K562 (cell line): ENCODE data around the gene PRDX2. TPM values are rescaled to one million over a fixed set of nuclear protein-coding genes. Genes with fewer than 3 reads are reported as not detected.
A peak's percentile ranks its signal among the peaks of the same experiment; 100 is the strongest.

Source experiments
- HDAC2 ChIP-seq: fragments of 450-650 bp; IDR thresholded peaks from 2 replicates; pipeline ENCODE4 v1.6.1; 2016; ENCODE audit warnings: mild to moderate bottlenecking
- JUN ChIP-seq, 2 experiments: sonication (generic) in 1 of 2; formaldehyde crosslinking in 1 of 2; IDR thresholded peaks; 2 replicates each; pipeline versions ENCODE4 v1.6.1 to v1.8.0; 2012 to 2022; ENCODE audit warnings: borderline replicate concordance in 2 of 2, mild to moderate bottlenecking in 2 of 2, improper control_type of control experiment in 1 of 2, low read depth in 1 of 2, low read length in 1 of 2, missing genetic modification reagents in 1 of 2
- JUND ChIP-seq, 2 experiments: IDR thresholded peaks; 2 replicates in 1 of 2; 3 replicates in 1 of 2; pipeline ENCODE4 v1.6.1; 2011; ENCODE audit warnings: borderline replicate concordance in 2 of 2, low read depth in 2 of 2, low read length in 2 of 2, improper control_type of control experiment in 1 of 2, missing biosample characterization in 1 of 2, missing genetic modification characterization in 1 of 2, missing genetic modification reagents in 1 of 2
- KLF13 ChIP-seq: fragments of 450-650 bp; IDR thresholded peaks from 2 replicates; pipeline ENCODE4 v1.6.1; 2016; ENCODE audit warnings: missing genetic modification characterization, low read depth, mild to moderate bottlenecking, missing compliant biosample characterization, moderate library complexity, borderline replicate concordance
- NRF1 ChIP-seq, 2 experiments: fragments of 450-650 bp; IDR thresholded peaks in 1 of 2; conservative IDR thresholded peaks in 1 of 2; 2 replicates each; pipeline ENCODE4 v1.6.1; 2014; ENCODE audit warnings: mild to moderate bottlenecking in 2 of 2
- POLR3G ChIP-seq: IDR thresholded peaks from 2 replicates; pipeline ENCODE4 v1.6.1; 2011; ENCODE audit not compliant: insufficient read length, insufficient replicate concordance; ENCODE audit errors: extremely low read depth
- RBM22 ChIP-seq: fragments of 200-400 bp; formaldehyde crosslinking; IDR thresholded peaks from 2 replicates; pipeline ENCODE4 v1.6.1; 2018; ENCODE audit warnings: low read length, low read depth; ENCODE audit not compliant: poor library complexity, severe bottlenecking
- SRSF3 ChIP-seq: fragments of 200-400 bp; formaldehyde crosslinking; IDR thresholded peaks from 2 replicates; pipeline ENCODE4 v1.6.1; 2016; ENCODE audit warnings: mild to moderate bottlenecking, low read length, moderate library complexity; ENCODE audit not compliant: insufficient read depth
- ZNF274 ChIP-seq: IDR thresholded peaks from 2 replicates; pipeline ENCODE4 v1.6.1; 2011; ENCODE audit warnings: low read depth, mild to moderate bottlenecking, low read length, moderate library complexity, borderline replicate concordance
- ZNF436 ChIP-seq: fragments of 250-450, 450-650 bp; sonication (Bioruptor Pico); formaldehyde crosslinking; IDR thresholded peaks from 2 replicates; pipeline ENCODE4 v1.7.0; 2020; ENCODE audit warnings: mild to moderate bottlenecking
- ZZZ3 ChIP-seq: fragments of 450-650 bp; IDR thresholded peaks from 2 replicates; pipeline ENCODE4 v1.6.1; 2016; ENCODE audit warnings: antibody characterized with exemption, mild to moderate bottlenecking, moderate library complexity
- polyA plus RNA-seq, 8 experiments: library from polyadenylated mRNA; depleted of rRNA in 4 of 8; stranded (reverse) in 5 of 8; unstranded in 3 of 8; fragments of >200 nt; fragmentation: Nextera tagmentation in 2 of 8; fragmentation: Illumina TruSeq in 1 of 8; extraction: Ambion mirVana in 2 of 8; extraction: Trizol in 1 of 8; gene quantifications; 2 replicates each; pipeline versions ENCODE4 v1.2.1 to v1.2.3, GENCODE V29; 2011 to 2014; ENCODE audit warnings: inconsistent platforms in 1 of 8, missing spikeins in 1 of 8
- total RNA-seq, 7 experiments: library from RNA; depleted of rRNA in 6 of 7; stranded (reverse); fragments of >200 nt in 6 of 7; fragmentation: Illumina TruSeq in 2 of 7; extraction: Trizol in 2 of 7; gene quantifications; 2 replicates each; pipeline versions ENCODE4 v1.2.1 to v1.2.3, GENCODE V29; 2011 to 2021; ENCODE audit warnings: low replicate concordance in 1 of 7
- TF ChIP-seq, protein P1 (sequence below): sonication (generic); formaldehyde crosslinking; IDR thresholded peaks from 2 replicates; pipeline ENCODE4 v1.8.1; 2023; ENCODE audit warnings: mild to moderate bottlenecking, missing genetic modification reagents
- TF ChIP-seq, protein P2 (sequence below): fragments of 450-650 bp; IDR thresholded peaks from 2 replicates; pipeline ENCODE4 v1.6.1; 2017; ENCODE audit warnings: antibody characterized with exemption, mild to moderate bottlenecking
- TF ChIP-seq, protein P3 (sequence below): fragments of 250-450 bp; sonication (Bioruptor Pico); IDR thresholded peaks from 2 replicates; pipeline ENCODE4 v1.5.0; 2021
- TF ChIP-seq, protein P4 (sequence below): sonication (generic); IDR thresholded peaks from 2 replicates; pipeline ENCODE4 v1.6.1; 2016

Gene PRDX2
- total and polyA plus RNA-seq, 9 of the 15 experiments (the other 6 are each of a cell fraction or from before 2014, with no cell fraction given) = 206 to 1,183 (median 415) TPM

DNA sequence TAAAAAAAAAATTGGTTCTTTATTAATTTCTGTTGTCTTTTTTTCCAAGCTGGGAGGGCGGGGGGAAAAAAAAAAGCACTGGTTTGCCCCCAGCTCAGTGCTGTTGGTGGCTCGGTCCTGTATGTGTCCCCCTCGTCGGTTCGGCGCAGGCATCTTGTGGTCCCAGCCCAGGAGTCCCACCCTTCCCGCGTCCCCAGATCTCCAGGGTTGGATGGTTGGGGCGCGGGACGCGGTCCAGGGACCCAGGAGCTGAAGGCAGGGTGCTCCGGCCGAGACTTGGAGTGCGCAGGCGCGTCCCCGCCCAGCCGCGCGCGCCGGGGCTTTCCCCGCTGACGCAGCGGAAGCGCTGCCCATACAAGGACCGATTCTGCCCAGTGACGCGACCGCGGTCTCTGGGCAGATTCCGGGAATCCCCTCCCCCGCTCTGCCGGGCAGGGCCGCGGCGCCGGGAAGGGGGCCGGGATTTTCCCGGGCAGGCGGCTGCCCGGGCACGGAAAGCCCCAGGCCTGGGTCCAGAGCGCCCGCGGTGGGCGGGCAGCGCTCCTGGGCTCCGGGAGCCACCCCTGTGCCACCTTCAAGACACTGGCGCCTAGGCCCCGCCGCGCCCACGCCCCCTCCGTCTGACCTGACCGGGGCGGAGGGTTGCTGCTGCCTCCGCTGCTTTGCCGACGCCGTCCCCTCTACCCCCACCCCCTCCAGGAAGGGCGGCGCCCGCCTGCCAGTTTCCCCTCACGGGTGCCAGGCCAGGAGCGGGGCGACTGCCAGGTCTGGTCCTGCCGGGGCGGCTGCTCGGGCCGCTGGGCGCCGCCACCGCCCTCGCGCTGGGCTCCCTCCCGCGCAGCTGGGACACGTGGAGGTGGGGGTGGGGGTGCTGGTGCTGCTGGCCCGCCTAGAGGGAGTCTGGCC is 8.1 kb downstream of the PRDX2 start (continued):
- TF ChIP-seq, protein P1, sequence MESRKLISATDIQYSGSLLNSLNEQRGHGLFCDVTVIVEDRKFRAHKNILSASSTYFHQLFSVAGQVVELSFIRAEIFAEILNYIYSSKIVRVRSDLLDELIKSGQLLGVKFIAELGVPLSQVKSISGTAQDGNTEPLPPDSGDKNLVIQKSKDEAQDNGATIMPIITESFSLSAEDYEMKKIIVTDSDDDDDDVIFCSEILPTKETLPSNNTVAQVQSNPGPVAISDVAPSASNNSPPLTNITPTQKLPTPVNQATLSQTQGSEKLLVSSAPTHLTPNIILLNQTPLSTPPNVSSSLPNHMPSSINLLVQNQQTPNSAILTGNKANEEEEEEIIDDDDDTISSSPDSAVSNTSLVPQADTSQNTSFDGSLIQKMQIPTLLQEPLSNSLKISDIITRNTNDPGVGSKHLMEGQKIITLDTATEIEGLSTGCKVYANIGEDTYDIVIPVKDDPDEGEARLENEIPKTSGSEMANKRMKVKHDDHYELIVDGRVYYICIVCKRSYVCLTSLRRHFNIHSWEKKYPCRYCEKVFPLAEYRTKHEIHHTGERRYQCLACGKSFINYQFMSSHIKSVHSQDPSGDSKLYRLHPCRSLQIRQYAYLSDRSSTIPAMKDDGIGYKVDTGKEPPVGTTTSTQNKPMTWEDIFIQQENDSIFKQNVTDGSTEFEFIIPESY (CRISPR knock-in tag) = no peak
- TF ChIP-seq NRF1 (conservative IDR thresholded peaks at IDR 0.05 in 1 of 2, IDR thresholded peaks at IDR 0.05 in 1 of 2) (peak; percentile 93 to 94), SRSF3 (no peak), JUN (IDR thresholded peaks at IDR 0.05; ENCODE audit: borderline replicate concordance, low read depth, low read length) (no peak), JUN (CRISPR knock-in tag; IDR thresholded peaks at IDR 0.05; ENCODE audit: borderline replicate concordance) (no peak), POLR3G (no peak), ZZZ3 (no peak), ZNF436 (CRISPR knock-in tag) (no peak), RBM22 (peak; percentile 98), KLF13 (tag) (no peak), ZNF274 (no peak; the same call in 1 of the 2 replicates), JUND (IDR thresholded peaks at IDR 0.05; ENCODE audit: borderline replicate concordance, low read depth, low read length) (peak; percentile 64; the same call in 1 of the 2 replicates), JUND (tag; IDR thresholded peaks at IDR 0.05; ENCODE audit: borderline replicate concordance, low read depth, low read length) (peak; percentile 35; the same call in 1 of the 3 replicates), HDAC2 (no peak)
- TF ChIP-seq, protein P2, sequence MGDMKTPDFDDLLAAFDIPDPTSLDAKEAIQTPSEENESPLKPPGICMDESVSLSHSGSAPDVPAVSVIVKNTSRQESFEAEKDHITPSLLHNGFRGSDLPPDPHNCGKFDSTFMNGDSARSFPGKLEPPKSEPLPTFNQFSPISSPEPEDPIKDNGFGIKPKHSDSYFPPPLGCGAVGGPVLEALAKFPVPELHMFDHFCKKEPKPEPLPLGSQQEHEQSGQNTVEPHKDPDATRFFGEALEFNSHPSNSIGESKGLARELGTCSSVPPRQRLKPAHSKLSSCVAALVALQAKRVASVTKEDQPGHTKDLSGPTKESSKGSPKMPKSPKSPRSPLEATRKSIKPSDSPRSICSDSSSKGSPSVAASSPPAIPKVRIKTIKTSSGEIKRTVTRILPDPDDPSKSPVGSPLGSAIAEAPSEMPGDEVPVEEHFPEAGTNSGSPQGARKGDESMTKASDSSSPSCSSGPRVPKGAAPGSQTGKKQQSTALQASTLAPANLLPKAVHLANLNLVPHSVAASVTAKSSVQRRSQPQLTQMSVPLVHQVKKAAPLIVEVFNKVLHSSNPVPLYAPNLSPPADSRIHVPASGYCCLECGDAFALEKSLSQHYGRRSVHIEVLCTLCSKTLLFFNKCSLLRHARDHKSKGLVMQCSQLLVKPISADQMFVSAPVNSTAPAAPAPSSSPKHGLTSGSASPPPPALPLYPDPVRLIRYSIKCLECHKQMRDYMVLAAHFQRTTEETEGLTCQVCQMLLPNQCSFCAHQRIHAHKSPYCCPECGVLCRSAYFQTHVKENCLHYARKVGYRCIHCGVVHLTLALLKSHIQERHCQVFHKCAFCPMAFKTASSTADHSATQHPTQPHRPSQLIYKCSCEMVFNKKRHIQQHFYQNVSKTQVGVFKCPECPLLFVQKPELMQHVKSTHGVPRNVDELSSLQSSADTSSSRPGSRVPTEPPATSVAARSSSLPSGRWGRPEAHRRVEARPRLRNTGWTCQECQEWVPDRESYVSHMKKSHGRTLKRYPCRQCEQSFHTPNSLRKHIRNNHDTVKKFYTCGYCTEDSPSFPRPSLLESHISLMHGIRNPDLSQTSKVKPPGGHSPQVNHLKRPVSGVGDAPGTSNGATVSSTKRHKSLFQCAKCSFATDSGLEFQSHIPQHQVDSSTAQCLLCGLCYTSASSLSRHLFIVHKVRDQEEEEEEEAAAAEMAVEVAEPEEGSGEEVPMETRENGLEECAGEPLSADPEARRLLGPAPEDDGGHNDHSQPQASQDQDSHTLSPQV = peak; percentile 80; the same call in 1 of the 2 replicates
- TF ChIP-seq, protein P3, sequence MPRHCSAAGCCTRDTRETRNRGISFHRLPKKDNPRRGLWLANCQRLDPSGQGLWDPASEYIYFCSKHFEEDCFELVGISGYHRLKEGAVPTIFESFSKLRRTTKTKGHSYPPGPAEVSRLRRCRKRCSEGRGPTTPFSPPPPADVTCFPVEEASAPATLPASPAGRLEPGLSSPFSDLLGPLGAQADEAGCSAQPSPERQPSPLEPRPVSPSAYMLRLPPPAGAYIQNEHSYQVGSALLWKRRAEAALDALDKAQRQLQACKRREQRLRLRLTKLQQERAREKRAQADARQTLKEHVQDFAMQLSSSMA (CRISPR knock-in tag) = no peak
- TF ChIP-seq, protein P4, sequence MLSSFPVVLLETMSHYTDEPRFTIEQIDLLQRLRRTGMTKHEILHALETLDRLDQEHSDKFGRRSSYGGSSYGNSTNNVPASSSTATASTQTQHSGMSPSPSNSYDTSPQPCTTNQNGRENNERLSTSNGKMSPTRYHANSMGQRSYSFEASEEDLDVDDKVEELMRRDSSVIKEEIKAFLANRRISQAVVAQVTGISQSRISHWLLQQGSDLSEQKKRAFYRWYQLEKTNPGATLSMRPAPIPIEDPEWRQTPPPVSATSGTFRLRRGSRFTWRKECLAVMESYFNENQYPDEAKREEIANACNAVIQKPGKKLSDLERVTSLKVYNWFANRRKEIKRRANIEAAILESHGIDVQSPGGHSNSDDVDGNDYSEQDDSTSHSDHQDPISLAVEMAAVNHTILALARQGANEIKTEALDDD = no peak
